UCSD-AML1 (cell line): ENCODE measurements around the gene PIKFYVE.
"Not testable (repeated sequence)": the region's sequence is repeated elsewhere in the genome, so short reads cannot be mapped to it uniquely, and the experiment has no call there.

ENCODE experiments used
- DNase-seq: peaks from one replicate; lab custom pipeline; 2025; ENCODE audit not compliant: unreplicated experiment; lab: John Stamatoyannopoulos, UW

Gene PIKFYVE

GRCh38 chr2:208297961-208298360 lies 31.9 kb downstream of the PIKFYVE start:
- DNase-seq: no peak

- no peak for DNase-seq
These were observed 35.0 kb downstream of the PIKFYVE start for GRCh38 chr2:208300847-208301618.

- DNase-seq: no peak
These were observed 38.1 kb downstream of the PIKFYVE start for GRCh38 chr2:208304157-208304556.

GRCh38 chr2:208304695-208305094 lies 38.6 kb downstream of the PIKFYVE start:
- no peak for DNase-seq

- no peak for DNase-seq
These were observed 40.2 kb downstream of the PIKFYVE start for GRCh38 chr2:208306291-208306690.

GRCh38 chr2:208311321-208311720 lies 45.3 kb downstream of the PIKFYVE start:
- no peak for DNase-seq

- no peak for DNase-seq
These were observed 45.9 kb downstream of the PIKFYVE start for GRCh38 chr2:208311954-208312353.

GRCh38 chr2:208315081-208315788 lies 49.2 kb downstream of the PIKFYVE start:
- DNase-seq: no peak

GRCh38 chr2:208318127-208318526 lies 52.1 kb downstream of the PIKFYVE start:
- DNase-seq: no peak

GRCh38 chr2:208319391-208319790 lies 53.3 kb downstream of the PIKFYVE start:
- no peak for DNase-seq

- no peak for DNase-seq
These were observed 54.6 kb downstream of the PIKFYVE start for GRCh38 chr2:208320686-208321085.

GRCh38 chr2:208326016-208326415 lies 60.0 kb downstream of the PIKFYVE start:
- DNase-seq: no peak

- no peak for DNase-seq
These were observed 63.4 kb downstream of the PIKFYVE start for GRCh38 chr2:208329485-208329884.

- DNase-seq: no peak
These were observed 68.2 kb downstream of the PIKFYVE start for GRCh38 chr2:208334230-208334629.

- DNase-seq: no peak
These were observed 80.7 kb downstream of the PIKFYVE start for GRCh38 chr2:208346756-208347155.

GRCh38 chr2:208350610-208351009 lies 84.6 kb downstream of the PIKFYVE start:
- DNase-seq: no peak

GRCh38 chr2:208352644-208353567 lies 86.9 kb downstream of the PIKFYVE start:
- DNase-seq: no peak

- DNase-seq: no peak
These were observed 88.9 kb downstream of the PIKFYVE start for GRCh38 chr2:208354964-208355381.

GRCh38 chr2:208356420-208356819 lies 90.4 kb downstream of the PIKFYVE start:
- not testable (repeated sequence) for DNase-seq

GRCh38 chr2:208356846-208357574 lies 91.0 kb downstream of the PIKFYVE start:
- DNase-seq: no peak
